Endothelial cell of umbilical vein (primary cell): Measurements from ENCODE around the gene SCNM1. TPM values are rescaled to one million over a fixed set of nuclear protein-coding genes. Genes with fewer than 3 reads are reported as not detected.

ENCODE experiments used
- BruUV-seq: library from RNA; stranded (reverse); fragments of 400-500 nt; replicated peaks from 2 replicates; lab custom pipeline; 2021; lab: Mats Ljungman, UMichigan
- CTCF ChIA-PET: fragments of 300-600, 350-600 bp; sonication (Branson Sonifier 250); formaldehyde crosslinking; loops from one replicate; lab custom pipeline; 2021; ENCODE audit warnings: antibody characterized with exemption, inconsistent platforms; lab: Charles Lee
- POLR2A ChIA-PET: fragments of 300-600, 350-600 bp; sonication (Branson Sonifier 250); formaldehyde crosslinking; loops from one replicate; lab custom pipeline; 2021; ENCODE audit warnings: antibody characterized with exemption, inconsistent platforms; lab: Charles Lee
- DNase-seq: peaks from one replicate; pipeline ENCODE4 v3.0.0-alpha.2; 2011; ENCODE audit warnings: low read depth, low spot score
- FAIRE-seq: peaks from 2 replicates; lab custom pipeline; 2011; peaks lifted over from hg19 to GRCh38; lab: Jason Lieb, UNC
- H2AFZ ChIP-seq: 2 replicates; pipeline ENCODE4 v1.6.0; 2012; ENCODE audit warnings: low read depth, low read length, control low read depth, inconsistent platforms
- H3K27ac ChIP-seq: 2 replicates; pipeline ENCODE4 v1.5.1; 2011; ENCODE audit warnings: low read depth, mild to moderate bottlenecking, control low read depth, low read length, moderate library complexity; ENCODE audit not compliant: insufficient read depth
- H3K27me3 ChIP-seq, 2 experiments: 2 replicates each; pipeline versions ENCODE4 v1.6.0 to v1.6.1; 2011; ENCODE audit warnings: low read length in 2 of 2, mixed read lengths in 1 of 2; ENCODE audit not compliant: control insufficient read depth in 2 of 2, insufficient read depth in 2 of 2
- H3K36me3 ChIP-seq, 2 experiments: 2 replicates in 1 of 2; 3 replicates in 1 of 2; pipeline ENCODE4 v1.5.1; 2011; ENCODE audit warnings: low read length in 2 of 2, mild to moderate bottlenecking in 1 of 2, moderate library complexity in 1 of 2; ENCODE audit not compliant: control insufficient read depth in 2 of 2, insufficient read depth in 2 of 2; ENCODE audit errors: extremely low read depth in 1 of 2
- H3K4me1 ChIP-seq: 3 replicates; pipeline ENCODE4 v1.5.1; 2011; ENCODE audit warnings: mild to moderate bottlenecking, low read length; ENCODE audit not compliant: control insufficient read depth, insufficient read depth; ENCODE audit errors: extremely low read depth
- H3K4me2 ChIP-seq: 2 replicates; pipeline ENCODE4 v1.6.1; 2011; ENCODE audit warnings: low read length, control low read depth, mixed read lengths; ENCODE audit not compliant: insufficient read depth
- H3K4me3 ChIP-seq, 3 experiments: fragments of 200-600 bp in 1 of 3; sonication (generic), shearing (Covaris generic) in 1 of 3; replicated peaks in 1 of 3; 2 replicates each; pipeline ENCODE4 v1.5.1; 2011 to 2016; ENCODE audit warnings: control low read depth in 3 of 3, low read length in 3 of 3, mild to moderate bottlenecking in 2 of 3, inconsistent platforms in 1 of 3, low read depth in 1 of 3, moderate library complexity in 1 of 3; ENCODE audit not compliant: insufficient read depth in 1 of 3
- H3K79me2 ChIP-seq: 2 replicates; pipeline ENCODE4 v1.6.0; 2012; ENCODE audit warnings: low read length, inconsistent platforms; ENCODE audit not compliant: control insufficient read depth, insufficient read depth
- H3K9ac ChIP-seq: replicated peaks from 2 replicates; pipeline ENCODE3; 2011; ENCODE audit warnings: low read length, control low read depth; ENCODE audit not compliant: insufficient read depth; ENCODE audit errors: extremely low read depth
- H3K9me1 ChIP-seq: replicated peaks from 3 replicates; pipeline ENCODE4 v1.6.0; 2011; ENCODE audit warnings: mild to moderate bottlenecking, low read length; ENCODE audit not compliant: control insufficient read depth, insufficient read depth; ENCODE audit errors: extremely low read depth
- H3K9me3 ChIP-seq: replicated peaks from 2 replicates; pipeline ENCODE4 v1.5.1; 2012; ENCODE audit warnings: low read length, inconsistent platforms; ENCODE audit not compliant: control insufficient read depth, insufficient read depth
- H4K20me1 ChIP-seq: replicated peaks from 2 replicates; pipeline ENCODE3; 2011; ENCODE audit warnings: mild to moderate bottlenecking, low read length; ENCODE audit not compliant: control insufficient read depth, insufficient read depth; ENCODE audit errors: extremely low read depth
- EZH2 ChIP-seq: IDR thresholded peaks from 2 replicates; pipeline ENCODE4 v1.6.1; 2012; ENCODE audit warnings: borderline replicate concordance, low read depth, mild to moderate bottlenecking, moderate library complexity, low read length, inconsistent platforms; ENCODE audit not compliant: severe bottlenecking
- FOS ChIP-seq: IDR thresholded peaks from 2 replicates; pipeline ENCODE4 v1.6.1; 2011; ENCODE audit warnings: mild to moderate bottlenecking, low read length, moderate library complexity, borderline replicate concordance; ENCODE audit not compliant: insufficient read depth
- GATA2 ChIP-seq: IDR thresholded peaks from 2 replicates; pipeline ENCODE4 v1.7.0; 2011; ENCODE audit warnings: low read depth, mild to moderate bottlenecking, moderate library complexity, mixed read lengths, low read length; ENCODE audit not compliant: insufficient read length, insufficient read depth
- JUN ChIP-seq: IDR thresholded peaks from 2 replicates; pipeline ENCODE4 v1.6.1; 2011; ENCODE audit warnings: borderline replicate concordance, low read depth; ENCODE audit not compliant: insufficient read length, insufficient read depth
- MYC ChIP-seq: IDR thresholded peaks from one replicate; pipeline ENCODE4 v1.6.1; 2011; ENCODE audit warnings: mild to moderate bottlenecking, low read depth, low read length
- POLR2A ChIP-seq: IDR thresholded peaks from 2 replicates; pipeline ENCODE4 v1.6.1; 2012; ENCODE audit warnings: low read depth, mild to moderate bottlenecking, control low read depth, low read length
- POLR2AphosphoS5 ChIP-seq: IDR thresholded peaks from 2 replicates; pipeline ENCODE4 v1.6.1; 2012; ENCODE audit warnings: low read depth, mild to moderate bottlenecking, control low read depth, low read length, moderate library complexity; ENCODE audit not compliant: insufficient read depth
- dilution Hi-C: fragments of 300-500 bp; cut with MboI; formaldehyde crosslinking; loops from one replicate; pipeline ENCODE4 v1.15.0; 2019; ENCODE audit warnings: low sequenced_read_pairs; ENCODE audit not compliant: extremely low pct_ligation_motif_present
- intact Hi-C: fragments of 100-400 bp; cut with micrococcal nuclease; formaldehyde crosslinking; loops from one replicate; pipeline ENCODE4 v1.10.0; 2022
- polyA plus RNA-seq, 4 experiments: library from polyadenylated mRNA; depleted of rRNA in 3 of 4; stranded (reverse) in 3 of 4; unstranded in 1 of 4; fragments of >200 nt; gene quantifications; 2 replicates each; pipeline versions ENCODE4 v1.2.1 to v1.2.3, GENCODE V29; 2011 to 2012; ENCODE audit warnings: missing spikeins in 1 of 4
- total RNA-seq: library from RNA; stranded (reverse); gene quantifications from 2 replicates; pipeline ENCODE4 v1.2.3, GENCODE V29; 2021
- TF ChIP-seq, protein P1 (sequence below), 2 donors: IDR thresholded peaks; 1 replicate in 1 of 2; 2 replicates in 1 of 2; pipeline ENCODE4 v1.5.1; 2011; ENCODE audit warnings: low read length in 2 of 2, mild to moderate bottlenecking in 2 of 2, moderate library complexity in 2 of 2, control low read depth in 1 of 2, inconsistent platforms in 1 of 2, low read depth in 1 of 2; ENCODE audit not compliant: insufficient read depth in 1 of 2; ENCODE audit errors: extremely low read depth in 1 of 2
- TF ChIP-seq, protein P2 (sequence below): IDR thresholded peaks from 2 replicates; pipeline ENCODE4 v1.6.1; 2011; ENCODE audit not compliant: insufficient read depth, insufficient read length

SCNM1 gene
- total and polyA plus RNA-seq, 2 donors (not counting 3 experiments of a cell fraction or from before 2014, with no cell fraction given) = 17.3 to 43.1 TPM

DNA sequence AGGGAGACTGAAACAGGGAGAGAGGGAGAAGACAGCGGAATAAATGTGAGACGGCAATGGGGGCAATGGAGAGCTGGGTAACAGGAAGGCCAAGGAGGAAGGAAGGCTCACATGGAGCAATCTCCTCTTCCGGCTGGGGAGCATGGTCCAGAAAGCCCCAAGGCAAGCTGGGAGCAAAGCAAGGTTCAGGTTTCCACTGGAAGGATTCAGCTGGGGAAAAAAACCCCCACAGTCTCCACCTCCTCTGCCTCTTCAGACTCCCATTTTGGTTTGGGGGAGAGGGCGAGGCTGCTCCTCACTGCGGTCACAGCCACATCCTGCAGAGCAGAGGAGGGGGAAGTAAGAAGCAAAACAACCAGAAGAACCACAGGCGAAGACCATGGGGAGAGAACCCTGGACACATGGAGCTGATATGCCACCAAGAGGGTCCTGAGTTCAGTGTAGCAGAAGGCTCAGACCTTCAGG lies 8.8 kb upstream of the SCNM1 start:
- dilution Hi-C loops = no loop called here
- CTCF ChIA-PET = interaction anchor here (0.5 to 11.7 kb wide), 13 partner anchors 8 to 187 kb away, joined by 3 to 623 read pairs (median 3); partner anchors contain the start of genes C1orf56, GABPB2 and TMOD4

More for the DNA sequence above, 8.8 kb upstream of the SCNM1 start:
- no peak overlapping the region for H3K27ac ChIP-seq
- DNase-seq (no peak), FAIRE-seq (no peak)
- TF ChIP-seq, protein P1, sequence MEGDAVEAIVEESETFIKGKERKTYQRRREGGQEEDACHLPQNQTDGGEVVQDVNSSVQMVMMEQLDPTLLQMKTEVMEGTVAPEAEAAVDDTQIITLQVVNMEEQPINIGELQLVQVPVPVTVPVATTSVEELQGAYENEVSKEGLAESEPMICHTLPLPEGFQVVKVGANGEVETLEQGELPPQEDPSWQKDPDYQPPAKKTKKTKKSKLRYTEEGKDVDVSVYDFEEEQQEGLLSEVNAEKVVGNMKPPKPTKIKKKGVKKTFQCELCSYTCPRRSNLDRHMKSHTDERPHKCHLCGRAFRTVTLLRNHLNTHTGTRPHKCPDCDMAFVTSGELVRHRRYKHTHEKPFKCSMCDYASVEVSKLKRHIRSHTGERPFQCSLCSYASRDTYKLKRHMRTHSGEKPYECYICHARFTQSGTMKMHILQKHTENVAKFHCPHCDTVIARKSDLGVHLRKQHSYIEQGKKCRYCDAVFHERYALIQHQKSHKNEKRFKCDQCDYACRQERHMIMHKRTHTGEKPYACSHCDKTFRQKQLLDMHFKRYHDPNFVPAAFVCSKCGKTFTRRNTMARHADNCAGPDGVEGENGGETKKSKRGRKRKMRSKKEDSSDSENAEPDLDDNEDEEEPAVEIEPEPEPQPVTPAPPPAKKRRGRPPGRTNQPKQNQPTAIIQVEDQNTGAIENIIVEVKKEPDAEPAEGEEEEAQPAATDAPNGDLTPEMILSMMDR (IDR thresholded peaks at IDR 0.05; ENCODE audit: extremely low read depth in 1 of 2, insufficient read depth in 1 of 2, low read depth in 1 of 2, low read length in 2 of 2) = no peak
- TF ChIP-seq POLR2AphosphoS5 = no peak
- TF ChIP-seq EZH2 = no peak
- no peak for TF ChIP-seq MYC
- TF ChIP-seq POLR2A = no peak
- TF ChIP-seq, protein P2, sequence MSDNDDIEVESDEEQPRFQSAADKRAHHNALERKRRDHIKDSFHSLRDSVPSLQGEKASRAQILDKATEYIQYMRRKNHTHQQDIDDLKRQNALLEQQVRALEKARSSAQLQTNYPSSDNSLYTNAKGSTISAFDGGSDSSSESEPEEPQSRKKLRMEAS = no peak
- no peak for TF ChIP-seq JUN
- no peak for TF ChIP-seq FOS
- TF ChIP-seq GATA2 = no peak
- H3K27me3 ChIP-seq = no peaks in the 10 kb centered on the region
- intact Hi-C loops = no loop called here
- peaks cover 2 to 16% of the 10 kb centered on the region in 2 experiments for H3K36me3 ChIP-seq
- no peaks in the 10 kb centered on the region for H4K20me1 ChIP-seq
- no peak overlapping the region for H3K4me2 ChIP-seq
- no peaks in the 10 kb centered on the region for H3K79me2 ChIP-seq
- no peaks in the 10 kb centered on the region for H3K9me1 ChIP-seq
- POLR2A ChIA-PET = interaction anchor here (3.0 kb wide), 1 partner anchor 57 kb away, joined by 16 read pairs; no protein-coding TSS in a partner anchor
- H2AFZ ChIP-seq = no peak overlapping the region
- no TSS peak for BruUV-seq
- peaks cover 18% of the 10 kb centered on the region for H3K4me1 ChIP-seq
- H3K9ac ChIP-seq = no peak overlapping the region
- H3K4me3 ChIP-seq = no peak overlapping the region
- no peaks in the 10 kb centered on the region for H3K9me3 ChIP-seq
